ENCODE data around the gene KLHL11. TPM values are rescaled to one million over a fixed set of nuclear protein-coding genes. Genes with fewer than 3 reads are reported as not detected.

KLHL11 gene
- polyA plus RNA-seq, 3 donors = 3.0 to 4.1 (median 3.4) TPM

DNA sequence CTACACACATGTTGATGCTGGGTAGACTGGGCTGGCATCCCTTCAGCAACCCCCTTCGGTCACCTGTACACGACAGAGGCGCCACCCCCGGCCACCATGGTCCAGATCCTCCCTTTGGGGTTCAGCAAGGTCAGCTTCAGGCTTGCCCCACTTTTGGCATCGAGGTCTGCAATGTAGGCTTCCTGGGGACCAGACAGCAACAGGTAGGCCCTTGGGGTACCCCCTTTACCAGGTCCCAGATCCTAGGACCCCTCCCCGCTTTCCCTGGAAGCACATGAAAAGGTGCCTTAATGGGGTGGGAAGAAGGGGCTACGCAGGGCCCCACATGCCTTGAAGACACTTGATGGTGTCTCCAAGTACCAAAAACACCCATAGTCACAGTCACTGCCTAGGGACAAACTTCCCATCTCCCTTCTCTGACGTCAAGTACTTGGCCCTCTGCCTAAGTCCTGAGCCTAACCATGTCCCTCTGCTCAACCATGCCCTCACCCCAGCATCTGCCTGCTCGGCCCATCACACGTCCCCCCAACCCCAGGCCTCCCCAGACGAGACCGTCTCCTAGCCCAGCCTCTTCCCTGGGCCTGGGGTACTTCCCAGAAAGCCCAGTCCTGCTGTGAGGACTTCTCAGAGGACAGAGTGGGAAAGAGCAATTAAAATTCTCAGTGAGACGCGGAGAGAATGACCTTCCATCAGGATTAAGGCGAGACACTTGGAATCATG, 41.4 kb upstream of the KLHL11 start:
- Histone ChIP-seq H3K9ac (ENCODE audit: insufficient read depth, low read length, poor library complexity, severe bottlenecking) (no peak overlapping the region), H3K4me2 (replicated peaks; ENCODE audit: extremely low read depth, low read length, poor library complexity, severe bottlenecking) (no peak overlapping the region), H3K79me2 (ENCODE audit: insufficient read depth, low read length) (no peaks in the 10 kb centered on the region), H3K27me3 (ENCODE audit: control insufficient read depth in 2 of 2, insufficient read depth in 2 of 2, low read length in 2 of 2) (no peaks in the 10 kb centered on the region), H4K20me1 (ENCODE audit: insufficient read depth, low read length) (peaks cover 11% of the 10 kb centered on the region), H3K36me3 (replicated peaks in 1 of 2; ENCODE audit: control insufficient read depth in 1 of 2, insufficient read depth in 2 of 2, low read length in 2 of 2) (peaks cover 89 to 100% of the 10 kb centered on the region in 2 donors), H3K27ac (ENCODE audit: low read depth in 1 of 2, low read length in 2 of 2) (no peak overlapping the region), H3K9me3 (replicated peaks in 1 of 2; ENCODE audit: control insufficient read depth in 1 of 2, insufficient read depth in 1 of 2, low read length in 2 of 2) (no peaks in the 10 kb centered on the region), H3K4me3 (replicated peaks in 1 of 3; ENCODE audit: low read depth in 2 of 3, low read length in 3 of 3) (no peak overlapping the region), H2AFZ (ENCODE audit: insufficient read depth, low read depth, low read length, poor library complexity, severe bottlenecking) (no peak overlapping the region), H3K4me1 (ENCODE audit: control insufficient read depth in 1 of 2, insufficient read depth in 2 of 2, low read length in 2 of 2) (no peaks in the 10 kb centered on the region)
- H3K9me3 Mint-ChIP-seq = peaks cover 0 to 2% (median 0%) of the 10 kb centered on the region in 7 donors
- H3K4me1 Mint-ChIP-seq = no peaks in the 10 kb centered on the region
- peak overlapping the region in 3 of 7 donors; percentile 42 to 61 (median 57) for H3K27ac Mint-ChIP-seq
- no peak overlapping the region for H3K4me3 Mint-ChIP-seq
- DNase-seq = no peak
- intact Hi-C loops (cut with micrococcal nuclease) = no loop called here
- H3K27me3 Mint-ChIP-seq (ENCODE audit: low read depth in 3 of 3) = peaks cover 0 to 2% (median 0%) of the 10 kb centered on the region in 3 donors
- TF ChIP-seq, protein P1, sequence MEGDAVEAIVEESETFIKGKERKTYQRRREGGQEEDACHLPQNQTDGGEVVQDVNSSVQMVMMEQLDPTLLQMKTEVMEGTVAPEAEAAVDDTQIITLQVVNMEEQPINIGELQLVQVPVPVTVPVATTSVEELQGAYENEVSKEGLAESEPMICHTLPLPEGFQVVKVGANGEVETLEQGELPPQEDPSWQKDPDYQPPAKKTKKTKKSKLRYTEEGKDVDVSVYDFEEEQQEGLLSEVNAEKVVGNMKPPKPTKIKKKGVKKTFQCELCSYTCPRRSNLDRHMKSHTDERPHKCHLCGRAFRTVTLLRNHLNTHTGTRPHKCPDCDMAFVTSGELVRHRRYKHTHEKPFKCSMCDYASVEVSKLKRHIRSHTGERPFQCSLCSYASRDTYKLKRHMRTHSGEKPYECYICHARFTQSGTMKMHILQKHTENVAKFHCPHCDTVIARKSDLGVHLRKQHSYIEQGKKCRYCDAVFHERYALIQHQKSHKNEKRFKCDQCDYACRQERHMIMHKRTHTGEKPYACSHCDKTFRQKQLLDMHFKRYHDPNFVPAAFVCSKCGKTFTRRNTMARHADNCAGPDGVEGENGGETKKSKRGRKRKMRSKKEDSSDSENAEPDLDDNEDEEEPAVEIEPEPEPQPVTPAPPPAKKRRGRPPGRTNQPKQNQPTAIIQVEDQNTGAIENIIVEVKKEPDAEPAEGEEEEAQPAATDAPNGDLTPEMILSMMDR (IDR thresholded peaks at IDR 0.05) = no peak
- 90% methylated on average over 12 of the region's 15 CpGs for WGBS (ENCODE audit: insufficient coverage)
- H3K36me3 Mint-ChIP-seq = peaks cover 85 to 100% of the 10 kb centered on the region in 2 donors

DNA sequence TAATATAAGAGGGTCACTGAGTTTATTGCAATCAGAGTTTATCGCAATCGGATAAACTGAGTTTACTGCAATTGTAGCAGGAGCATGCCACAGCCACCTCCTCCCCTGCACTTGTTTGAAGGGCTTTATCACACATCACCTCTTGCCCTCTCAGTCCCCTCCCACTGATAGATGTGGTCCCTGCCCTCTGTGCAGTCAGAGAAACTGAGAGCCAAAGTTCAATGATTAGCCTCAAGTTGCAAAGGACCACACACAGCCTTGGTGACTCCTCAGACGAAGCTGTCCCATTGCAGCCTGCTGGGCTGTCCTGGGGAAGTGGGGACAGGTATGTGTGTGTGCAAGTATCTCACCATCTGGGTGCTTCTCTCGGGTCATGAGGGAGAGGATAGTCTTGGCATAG, 39.9 kb upstream of the KLHL11 start:
- H3K4me1 Mint-ChIP-seq = no peaks in the 10 kb centered on the region
- intact Hi-C loops (cut with micrococcal nuclease) = no loop called here
- peaks cover 0 to 2% (median 0%) of the 10 kb centered on the region in 7 donors for H3K9me3 Mint-ChIP-seq
- no peaks in the 10 kb centered on the region for H3K79me2 ChIP-seq (ENCODE audit: insufficient read depth, low read length)
- H3K4me1 ChIP-seq (ENCODE audit: control insufficient read depth in 1 of 2, insufficient read depth in 2 of 2, low read length in 2 of 2) = no peaks in the 10 kb centered on the region
- no peaks in the 10 kb centered on the region for H3K27me3 ChIP-seq (ENCODE audit: control insufficient read depth in 2 of 2, insufficient read depth in 2 of 2, low read length in 2 of 2)
- no peak overlapping the region for H3K27ac ChIP-seq (ENCODE audit: low read depth in 1 of 2, low read length in 2 of 2)
- 100% methylated on average over 1 of the region's 4 CpGs for WGBS (ENCODE audit: insufficient coverage)
- H3K4me3 Mint-ChIP-seq = no peak overlapping the region
- H3K4me3 ChIP-seq (replicated peaks in 1 of 3; ENCODE audit: low read depth in 2 of 3, low read length in 3 of 3) = no peak overlapping the region
- no peak overlapping the region for H2AFZ ChIP-seq (ENCODE audit: insufficient read depth, low read depth, low read length, poor library complexity, severe bottlenecking)
- H3K9me3 ChIP-seq (replicated peaks in 1 of 2; ENCODE audit: control insufficient read depth in 1 of 2, insufficient read depth in 1 of 2, low read length in 2 of 2) = no peaks in the 10 kb centered on the region
- H4K20me1 ChIP-seq (ENCODE audit: insufficient read depth, low read length) = peaks cover 1% of the 10 kb centered on the region
- peaks cover 0 to 2% (median 0%) of the 10 kb centered on the region in 3 donors for H3K27me3 Mint-ChIP-seq (ENCODE audit: low read depth in 3 of 3)
- TF ChIP-seq, protein P1 (IDR thresholded peaks at IDR 0.05) = no peak
- H3K27ac Mint-ChIP-seq = peak overlapping the region in 1 of 7 donors; percentile 4
- H3K36me3 ChIP-seq (replicated peaks in 1 of 2; ENCODE audit: control insufficient read depth in 1 of 2, insufficient read depth in 2 of 2, low read length in 2 of 2) = peaks cover 87 to 100% of the 10 kb centered on the region in 2 donors
- no peak overlapping the region for H3K9ac ChIP-seq (ENCODE audit: insufficient read depth, low read length, poor library complexity, severe bottlenecking)
- no peak overlapping the region for H3K4me2 ChIP-seq (replicated peaks; ENCODE audit: extremely low read depth, low read length, poor library complexity, severe bottlenecking)
- H3K36me3 Mint-ChIP-seq = peaks cover 83 to 100% of the 10 kb centered on the region in 2 donors
- no peak for DNase-seq

Data from CD14-positive monocyte (primary cell).